Stimulated activated CD4-positive, alpha-beta T cell treated with anti-CD3 and anti-CD28 coated beads, Interleukin-1b, Interleukin-23, amount 100 ng/mL, for 4 hours (primary cell): ENCODE results near the gene NOP16.

ENCODE experiments used
- DNase-seq, 2 donors: peaks; one replicate each; pipeline ENCODE4 v3.0.0-alpha.2; 2020; ENCODE audit warnings: low read depth in 2 of 2

The NOP16 gene

DNA sequence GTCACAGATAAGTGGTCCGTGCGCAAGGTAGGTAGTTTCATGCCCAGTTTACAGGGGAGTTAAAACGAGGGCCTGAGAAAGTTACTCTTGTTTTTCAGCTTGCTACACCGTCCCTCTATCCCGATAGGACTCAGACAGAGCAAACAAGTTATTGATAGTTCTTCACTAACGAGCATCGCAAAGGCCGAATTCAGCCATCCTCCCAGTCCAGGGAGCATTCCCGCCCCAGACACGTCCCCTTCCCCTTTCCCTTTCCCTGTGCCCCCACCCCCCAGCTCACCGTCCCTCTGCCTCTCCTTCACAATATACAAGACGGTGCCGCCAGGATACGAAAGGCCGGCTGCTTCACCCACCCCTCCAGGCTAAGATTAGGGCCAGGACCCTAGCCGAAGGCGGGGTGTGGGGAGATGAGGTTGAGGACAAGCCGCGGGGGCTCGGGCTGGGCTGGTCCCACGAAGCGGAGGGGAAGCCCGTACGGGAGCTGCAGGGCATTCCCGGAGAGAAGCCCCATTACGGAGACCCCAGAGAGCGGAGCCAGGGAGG is 27.4 kb downstream of the NOP16 start:
- DNase-seq = no peak

DNA sequence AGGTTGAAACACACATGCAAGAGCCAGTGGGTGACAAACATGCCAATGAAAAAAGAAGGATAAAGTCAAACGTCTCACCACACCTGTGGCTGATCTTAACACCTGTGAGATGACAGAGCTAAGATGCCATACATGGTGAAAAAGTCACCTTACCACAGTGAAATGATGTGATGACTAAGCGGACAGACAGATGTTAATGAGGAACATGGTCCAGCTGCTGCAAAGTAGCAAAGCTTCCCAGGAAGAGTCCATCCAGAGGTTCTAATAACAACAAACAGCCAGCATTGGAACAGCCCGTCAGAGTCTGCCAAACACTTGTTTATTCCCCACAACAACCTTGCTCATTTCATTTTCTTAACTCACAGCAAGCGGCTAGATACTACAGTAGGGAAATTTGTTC is 28.7 kb downstream of the NOP16 start:
- no peak for DNase-seq

DNA sequence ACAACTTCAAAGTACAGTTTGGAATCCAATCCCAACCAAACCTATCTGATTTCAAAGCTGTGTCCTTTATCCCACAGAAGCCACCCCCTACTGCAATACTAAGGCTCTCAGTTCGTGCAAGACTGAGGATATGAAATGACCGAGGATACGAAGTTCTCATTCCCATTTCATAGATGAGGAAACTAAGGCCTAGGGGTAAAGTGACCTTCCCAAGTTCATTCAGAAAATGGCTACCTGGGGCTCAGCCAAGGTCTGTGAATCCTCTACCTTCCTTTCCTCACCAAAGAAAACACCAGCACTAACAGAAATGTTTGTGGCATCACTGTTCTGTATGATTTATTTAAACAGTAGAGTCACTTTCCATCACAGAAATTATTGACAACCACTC is 32.2 kb downstream of the NOP16 start:
- no peak for DNase-seq

DNA sequence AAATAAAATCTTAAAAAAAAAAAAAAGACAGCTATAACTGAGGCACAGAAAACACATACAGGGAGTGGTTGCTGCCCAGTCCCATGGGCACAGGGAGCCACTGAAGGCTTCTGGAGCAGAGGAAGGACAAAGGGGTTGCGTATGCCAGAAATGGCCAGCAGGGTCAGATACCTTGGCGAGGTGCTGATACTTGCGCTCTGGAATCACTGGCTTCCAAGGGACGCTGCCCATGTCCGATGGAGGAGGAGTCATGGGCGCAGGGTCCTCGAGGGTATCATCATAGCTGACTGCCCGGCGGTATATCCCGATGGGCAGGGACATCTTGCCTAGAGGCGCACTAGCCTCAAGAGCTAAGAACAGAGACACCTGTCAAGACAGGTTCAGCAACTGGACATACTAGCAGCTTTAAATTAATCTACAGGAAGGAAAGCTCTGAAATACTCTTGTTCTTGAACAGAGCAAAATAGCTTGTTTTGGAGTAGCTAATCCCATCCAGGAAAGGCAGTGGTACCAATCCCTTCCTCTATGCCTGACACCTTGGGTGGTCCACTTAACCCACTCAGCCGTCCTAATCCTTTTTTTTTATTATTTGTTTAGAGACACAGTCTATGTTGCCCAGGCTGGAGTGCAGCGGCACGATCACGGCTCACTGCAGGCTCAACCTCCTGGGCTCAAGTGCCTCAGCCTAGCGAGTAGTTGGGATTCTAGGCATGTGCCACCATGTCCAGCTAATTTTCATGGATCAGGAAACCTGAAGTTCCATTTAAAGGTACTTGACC is 32.8 kb downstream of the NOP16 start:
- DNase-seq = no peak

DNA sequence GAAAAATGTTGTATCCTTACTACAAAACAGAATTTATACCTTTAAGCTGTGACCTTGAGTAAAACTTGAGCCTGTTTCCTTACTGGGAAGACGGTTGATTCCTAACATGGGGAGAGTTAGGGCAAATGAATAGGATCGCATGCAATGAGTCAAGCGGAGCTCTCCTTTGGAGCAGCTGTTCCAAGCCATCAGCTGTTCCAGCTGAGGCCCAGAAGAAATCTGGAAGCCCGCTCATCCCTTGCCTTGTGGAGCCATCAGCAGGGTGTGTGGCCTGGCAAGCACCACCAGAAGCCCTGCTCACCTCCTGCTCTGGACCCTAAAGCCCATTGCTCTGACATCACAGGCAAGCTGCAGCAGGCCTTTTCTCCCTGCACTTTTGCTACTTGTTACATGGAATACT is 34.9 kb downstream of the NOP16 start:
- no peak for DNase-seq

DNA sequence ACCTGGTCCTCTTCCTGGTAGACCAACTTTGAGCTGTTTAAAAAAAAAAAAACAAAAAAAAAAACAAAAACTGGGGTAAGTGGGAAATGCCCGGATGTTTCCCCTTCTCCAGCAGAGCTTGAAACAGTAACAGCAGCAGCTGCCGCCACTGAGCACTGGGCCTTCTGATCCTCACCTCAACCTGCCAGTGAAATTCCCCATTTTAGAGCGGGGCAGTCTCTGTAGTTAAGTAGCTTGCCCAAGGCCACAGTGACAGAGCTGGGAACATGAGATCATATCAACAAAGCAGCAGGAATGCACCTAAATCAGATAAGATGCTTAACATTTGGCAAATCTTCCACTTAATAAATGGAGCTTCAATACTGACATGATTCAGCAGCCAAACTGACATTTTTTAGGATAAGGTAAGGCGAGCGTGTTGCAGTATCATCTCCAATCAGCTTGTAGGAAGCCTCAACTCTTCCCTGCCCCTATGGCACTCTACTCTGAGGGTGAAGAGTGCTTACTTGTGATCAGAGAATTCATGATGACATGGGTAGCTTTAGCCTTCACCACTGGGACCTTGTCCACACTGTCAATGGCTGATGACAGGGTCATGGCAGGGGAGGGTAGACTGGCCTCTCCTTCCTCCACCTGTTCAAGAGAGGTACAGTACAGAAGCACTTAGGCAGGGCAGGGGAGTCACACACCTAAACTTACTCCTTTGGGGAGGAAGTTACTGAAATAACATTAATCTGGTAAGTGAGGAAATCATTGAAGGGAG is 36.1 kb downstream of the NOP16 start:
- no peak for DNase-seq

DNA sequence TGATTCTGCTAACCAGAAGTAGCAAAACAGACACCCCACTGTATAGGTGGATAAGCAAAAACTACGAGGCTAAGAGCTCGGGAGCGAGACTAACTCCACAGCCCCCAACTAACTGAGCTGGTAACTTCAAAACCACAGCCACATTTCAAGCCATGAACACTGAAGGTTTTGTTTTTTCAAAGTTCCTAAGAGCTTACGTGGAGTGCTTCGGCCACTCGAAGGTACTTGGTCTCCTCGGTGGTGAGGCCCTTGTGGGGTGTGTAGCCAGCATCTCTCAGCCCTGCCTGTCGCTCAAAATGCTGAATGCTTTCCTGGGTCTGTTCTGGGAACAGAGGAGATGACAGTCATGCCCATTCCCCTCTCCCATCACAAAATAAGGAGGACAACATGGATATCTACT is 38.0 kb downstream of the NOP16 start:
- DNase-seq = no peak

DNA sequence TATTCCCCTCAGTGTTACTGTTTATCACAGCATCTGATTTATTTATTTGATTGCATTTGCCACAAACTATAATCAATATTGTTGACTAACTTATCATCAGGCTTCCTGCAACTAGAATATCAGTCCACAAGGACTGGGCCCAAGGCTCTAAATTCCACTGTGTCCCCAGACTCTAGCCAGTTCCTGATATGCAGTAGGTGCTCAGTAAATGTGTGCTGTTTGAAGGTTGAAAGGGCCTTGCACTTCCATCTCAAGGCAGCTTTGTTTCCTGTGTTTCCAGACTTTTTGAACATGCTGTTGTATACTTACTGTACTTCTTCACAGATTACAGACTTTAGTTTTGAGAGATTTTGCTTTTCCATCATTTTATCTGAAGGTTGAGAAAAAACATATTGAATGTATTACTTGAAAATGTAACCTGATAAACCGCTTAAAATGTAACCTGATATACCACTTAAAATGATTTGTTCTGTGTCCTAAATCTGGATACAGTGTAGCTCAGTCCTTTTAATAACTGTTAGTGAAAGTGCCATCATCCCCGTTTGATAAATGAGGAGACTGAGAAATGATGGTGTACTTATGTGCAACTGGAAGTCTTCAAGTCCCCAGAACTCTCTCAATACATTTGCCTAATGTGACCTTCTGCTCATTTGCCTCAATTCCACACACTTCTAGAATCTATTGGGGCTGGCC is 45.5 kb downstream of the NOP16 start:
- no peak for DNase-seq

DNA sequence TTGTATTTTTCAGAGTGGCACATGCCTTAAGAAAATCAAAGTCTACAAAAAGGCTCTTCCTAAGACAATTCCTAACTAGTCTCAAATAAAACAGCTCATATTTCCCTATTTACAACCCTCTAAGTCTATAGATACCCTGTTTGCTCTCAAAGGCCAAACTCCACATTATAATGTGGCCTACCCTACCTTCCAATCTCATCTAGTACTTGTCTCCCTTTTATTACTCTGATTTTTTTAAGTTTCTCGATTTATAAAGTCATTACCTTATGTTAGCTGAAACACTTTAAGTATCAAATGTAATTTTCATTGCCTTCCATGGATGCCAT is 46.3 kb downstream of the NOP16 start:
- no peak for DNase-seq

DNA sequence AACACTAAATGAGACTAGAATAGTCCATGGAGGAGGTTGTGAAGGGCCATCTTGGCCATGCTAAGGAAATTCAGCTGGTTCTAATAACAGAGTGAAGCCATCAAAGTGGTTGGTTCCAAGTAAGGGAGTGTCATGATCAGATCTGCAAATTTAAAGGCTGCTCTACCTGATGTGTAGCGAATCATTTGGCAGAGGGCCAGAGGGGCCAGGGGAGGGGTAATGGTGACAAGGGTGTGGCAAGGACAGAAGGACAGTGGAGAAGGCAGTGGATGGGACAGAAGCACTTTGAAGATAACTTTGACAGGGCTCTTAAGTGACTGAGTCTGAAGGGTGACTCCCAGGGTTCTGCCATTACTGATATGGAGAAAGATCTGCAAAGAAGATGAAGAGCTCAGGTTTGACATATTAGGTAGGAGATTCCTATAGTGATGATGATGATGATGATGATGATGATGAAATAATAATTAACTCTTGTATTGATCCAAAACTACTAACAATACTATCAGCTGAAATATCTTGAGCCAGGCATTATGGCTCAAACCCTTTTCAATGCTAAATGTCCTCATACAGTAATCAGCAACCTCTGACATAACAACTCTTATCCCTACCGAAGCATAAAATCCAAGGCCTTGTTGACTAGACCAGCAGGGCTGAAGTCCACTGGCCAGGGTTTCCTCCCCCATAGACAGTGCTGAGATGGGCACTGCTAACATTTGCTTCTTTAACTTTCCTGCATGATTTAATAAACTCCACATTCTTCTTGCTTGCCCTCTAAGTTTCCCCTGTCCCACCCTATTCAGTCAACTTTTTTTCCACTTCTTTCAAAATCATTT is 46.9 kb downstream of the NOP16 start:
- DNase-seq = no peak

DNA sequence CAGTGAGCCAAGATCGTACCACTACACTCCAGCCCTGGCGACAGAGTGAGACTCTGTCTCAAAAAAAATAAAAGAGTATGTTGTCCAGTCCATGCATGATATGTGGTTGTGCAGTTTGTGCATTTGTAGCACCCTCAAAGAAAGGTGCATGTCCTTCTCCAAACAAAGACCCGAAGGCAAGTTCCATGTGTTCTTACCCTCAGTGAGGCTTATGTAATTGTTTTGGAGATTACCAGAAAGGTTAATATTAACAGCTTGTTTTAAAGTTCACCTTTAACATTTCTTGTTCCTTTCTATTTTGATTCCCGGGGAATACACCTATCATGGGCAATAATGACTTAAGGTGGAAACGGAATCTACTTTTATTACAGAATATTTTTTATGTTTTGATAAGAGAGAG is 49.1 kb downstream of the NOP16 start:
- no peak for DNase-seq

DNA sequence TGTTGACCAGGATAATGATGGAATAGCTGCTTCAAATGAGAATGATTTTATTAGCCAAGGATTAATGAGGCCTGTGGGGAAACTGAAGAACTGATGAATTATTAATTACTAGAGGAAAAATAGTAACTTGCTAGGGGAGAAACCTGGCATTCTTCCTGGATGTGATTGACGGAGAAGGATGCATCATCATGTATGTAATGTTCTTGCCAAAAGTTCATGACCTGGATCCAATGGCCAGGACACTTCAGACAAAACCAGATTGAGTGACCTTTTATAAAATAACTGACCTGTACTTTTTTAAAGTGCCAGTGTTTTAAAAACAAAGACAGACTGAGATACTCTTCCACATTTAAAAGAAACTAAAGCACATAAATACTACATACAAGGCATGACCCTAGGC is 50.5 kb downstream of the NOP16 start:
- DNase-seq = no peak

DNA sequence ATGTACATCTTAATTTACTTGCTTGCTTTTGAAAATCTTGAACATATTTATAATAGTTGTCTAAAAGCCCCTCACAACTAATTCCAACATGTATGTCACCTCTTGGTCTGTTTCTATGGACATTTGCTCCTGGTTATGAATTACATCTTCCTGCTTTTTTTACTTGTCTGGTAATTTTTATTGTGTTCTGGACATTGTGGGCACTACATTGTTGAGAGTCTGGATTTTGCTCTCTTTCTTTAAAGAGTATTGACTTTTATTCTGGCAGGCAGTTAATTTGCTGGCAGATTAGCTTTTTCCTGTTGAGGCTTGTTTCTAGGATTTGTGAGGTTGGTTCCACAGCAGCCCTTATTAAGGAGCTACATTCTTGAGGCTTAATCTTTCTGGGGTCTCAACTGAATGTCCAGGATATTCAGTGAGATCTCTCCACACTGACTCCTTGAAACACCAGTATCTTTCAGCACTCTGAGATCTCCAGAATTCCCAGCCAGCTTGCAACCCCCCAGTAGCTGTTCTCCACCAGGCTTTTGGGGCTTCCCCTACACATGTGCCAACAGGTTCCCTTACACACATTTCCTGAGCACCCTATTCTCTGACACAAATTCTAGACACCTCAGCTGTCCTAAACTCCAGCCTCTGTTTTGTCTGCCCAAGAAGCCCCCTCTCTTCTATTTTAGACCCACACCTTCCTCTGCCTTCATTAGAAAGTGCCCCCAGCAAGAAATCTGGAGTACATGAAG is 54.2 kb downstream of the NOP16 start:
- DNase-seq = no peak
